ENCODE results near the gene GRM3.

GRM3 gene

DNA sequence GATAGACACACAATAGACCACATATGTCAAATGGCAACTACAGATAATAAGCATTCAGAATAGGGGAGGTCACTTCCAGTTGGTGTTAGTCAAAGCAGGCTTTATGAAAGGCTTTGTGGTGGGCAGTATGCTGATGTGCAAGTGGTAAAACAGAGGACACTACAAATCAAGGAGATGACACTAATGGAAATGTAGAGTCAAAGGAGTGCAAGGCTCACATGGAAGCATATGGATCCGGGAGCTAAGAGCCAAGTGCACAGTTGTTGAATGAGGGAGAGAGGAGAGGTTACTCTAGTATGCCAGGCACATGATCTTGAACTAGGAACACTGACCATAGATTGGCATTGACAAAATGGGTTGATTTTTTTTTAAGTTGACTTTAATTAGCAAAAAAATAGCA lies 62.7 kb downstream of the GRM3 start:
- no peak for DNase-seq

DNA sequence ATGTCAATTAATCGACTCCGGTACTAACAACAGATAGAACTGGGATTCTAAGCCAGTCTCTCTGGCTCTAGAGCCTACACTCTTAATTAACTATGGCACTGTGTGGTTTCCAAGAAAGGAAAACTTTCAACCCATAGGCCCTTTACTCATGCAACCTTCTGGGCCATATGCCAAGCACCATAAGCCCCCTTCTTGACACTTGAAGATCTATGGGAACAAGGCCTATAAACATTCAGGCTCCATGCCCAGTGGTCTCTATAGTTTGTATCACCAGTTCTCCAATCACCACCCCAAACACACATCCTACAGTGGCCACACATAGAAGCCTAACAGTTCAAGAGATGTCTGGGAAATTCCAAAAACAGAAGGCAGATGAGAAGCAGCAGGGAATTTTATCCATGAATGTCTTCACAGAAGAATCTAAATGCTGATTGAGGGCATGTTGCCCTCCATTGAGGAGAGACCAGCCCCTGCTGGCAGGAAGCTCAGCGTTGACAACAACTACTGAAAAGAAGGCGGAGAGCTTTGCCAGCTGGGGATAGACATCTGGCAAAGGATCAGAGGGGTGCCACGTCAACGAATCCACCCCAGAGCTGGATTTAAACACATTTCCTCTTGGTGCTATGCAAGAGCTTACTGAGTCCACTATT lies 64.4 kb downstream of the GRM3 start:
- no peak for DNase-seq

DNA sequence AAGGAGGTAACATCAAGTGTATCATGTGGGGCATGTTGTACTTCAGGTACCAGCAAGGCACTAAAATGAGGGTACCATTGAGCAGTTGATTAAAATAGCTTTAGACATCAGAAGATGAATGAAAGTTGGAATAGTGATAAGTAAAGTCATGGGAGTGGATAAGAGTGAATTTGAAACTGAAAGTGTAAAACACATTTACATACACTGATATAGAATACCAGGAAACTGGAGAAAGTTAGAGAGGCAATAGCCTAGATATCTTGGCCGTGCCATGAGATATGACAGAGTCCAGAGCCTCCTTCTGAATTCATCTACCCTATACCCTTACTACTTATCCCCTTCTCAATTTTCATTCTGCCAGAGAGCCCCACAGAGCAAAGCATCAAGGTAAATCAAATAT lies 76.6 kb downstream of the GRM3 start:
- DNase-seq, result no peak

DNA sequence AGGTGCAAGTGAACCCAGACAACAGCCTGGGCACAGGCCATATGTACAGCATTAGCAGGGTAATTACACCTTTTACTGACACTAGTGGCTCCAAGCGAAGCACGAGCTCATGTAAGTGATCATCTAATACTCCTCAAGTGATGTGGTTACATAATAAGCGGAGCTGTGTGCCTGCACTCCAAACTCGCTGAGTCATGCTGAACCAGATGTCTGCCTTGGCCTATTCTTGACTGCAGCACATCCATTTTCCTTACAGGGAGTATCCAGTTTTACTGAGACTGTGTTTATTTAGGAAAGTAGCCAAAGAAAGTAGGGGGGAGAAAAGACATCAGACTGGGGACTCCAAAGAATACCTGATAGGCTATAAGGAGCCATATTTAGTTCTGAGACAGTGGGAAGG lies 90.1 kb downstream of the GRM3 start:
- no peak for DNase-seq

DNA sequence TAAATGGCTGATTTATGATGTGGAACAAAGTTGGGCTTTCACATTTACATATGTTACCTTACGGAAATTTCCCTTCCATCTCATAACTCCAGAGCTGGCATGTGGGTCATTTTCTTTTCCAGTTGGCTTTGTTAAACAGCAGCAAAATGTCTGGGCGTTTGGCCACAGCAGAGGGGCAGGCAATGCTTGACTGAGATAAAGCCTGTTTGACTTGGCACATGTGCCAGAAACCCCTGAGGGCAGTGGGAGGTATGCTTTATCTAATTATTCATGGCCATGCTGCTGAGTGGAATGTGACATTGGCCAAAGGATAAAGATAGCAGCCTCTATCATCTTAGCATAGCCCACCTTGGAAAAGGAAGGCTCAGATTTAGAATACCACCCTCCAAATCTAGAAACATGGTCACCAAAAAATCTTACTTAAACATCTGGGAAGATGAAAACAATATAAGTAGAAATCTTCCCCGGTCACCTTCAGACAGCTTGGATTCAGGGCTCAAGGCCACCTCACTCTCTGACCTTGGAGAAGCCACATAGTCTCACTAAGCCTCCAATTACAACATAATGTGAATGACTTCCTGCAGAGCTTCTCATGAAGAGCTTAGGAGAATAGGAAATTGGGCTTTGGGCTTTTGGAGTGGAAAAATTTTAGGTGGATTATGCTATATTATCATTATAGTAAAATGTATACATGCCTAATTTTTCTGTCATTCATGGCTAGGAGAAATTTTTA lies 101.5 kb downstream of the GRM3 start:
- no peak for DNase-seq

DNA sequence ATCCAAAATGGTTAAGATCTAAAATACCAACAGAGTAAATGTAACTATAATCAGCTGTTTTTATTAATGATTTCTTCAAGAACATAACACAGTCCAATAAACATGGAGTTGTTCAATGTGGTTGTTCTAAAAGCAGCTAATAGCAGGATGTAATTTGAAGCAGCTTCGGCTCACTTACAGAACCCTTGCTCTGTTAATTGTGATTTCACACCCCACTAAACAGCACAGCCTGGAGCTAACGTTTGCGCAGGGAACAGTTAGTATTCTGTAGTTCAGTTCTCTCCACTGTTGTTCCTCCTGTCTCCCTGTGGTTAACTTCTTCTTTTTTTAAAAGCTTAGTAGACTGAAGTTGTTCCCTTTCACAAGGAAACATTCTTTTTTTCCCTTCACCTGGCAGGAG lies 104.0 kb downstream of the GRM3 start:
- no peak for DNase-seq

DNA sequence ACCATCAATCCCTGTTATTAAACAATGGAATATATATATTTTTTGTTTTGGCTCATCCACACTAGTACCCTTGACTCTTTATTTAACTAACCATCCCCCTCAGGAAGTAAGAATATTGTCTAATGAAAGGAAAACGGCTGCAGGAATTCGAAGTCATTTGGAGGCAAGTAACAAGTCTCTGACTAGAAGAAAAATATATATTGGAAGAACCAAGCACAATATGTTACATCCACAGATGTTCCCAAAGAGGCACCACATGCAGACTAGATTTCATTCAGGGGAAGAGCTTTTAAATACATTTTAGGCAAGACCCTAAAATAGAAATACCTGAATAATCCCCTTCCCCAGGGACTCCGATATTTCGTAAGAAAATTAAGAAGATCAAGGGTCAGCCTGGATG lies 104.5 kb downstream of the GRM3 start:
- no peak for DNase-seq

DNA sequence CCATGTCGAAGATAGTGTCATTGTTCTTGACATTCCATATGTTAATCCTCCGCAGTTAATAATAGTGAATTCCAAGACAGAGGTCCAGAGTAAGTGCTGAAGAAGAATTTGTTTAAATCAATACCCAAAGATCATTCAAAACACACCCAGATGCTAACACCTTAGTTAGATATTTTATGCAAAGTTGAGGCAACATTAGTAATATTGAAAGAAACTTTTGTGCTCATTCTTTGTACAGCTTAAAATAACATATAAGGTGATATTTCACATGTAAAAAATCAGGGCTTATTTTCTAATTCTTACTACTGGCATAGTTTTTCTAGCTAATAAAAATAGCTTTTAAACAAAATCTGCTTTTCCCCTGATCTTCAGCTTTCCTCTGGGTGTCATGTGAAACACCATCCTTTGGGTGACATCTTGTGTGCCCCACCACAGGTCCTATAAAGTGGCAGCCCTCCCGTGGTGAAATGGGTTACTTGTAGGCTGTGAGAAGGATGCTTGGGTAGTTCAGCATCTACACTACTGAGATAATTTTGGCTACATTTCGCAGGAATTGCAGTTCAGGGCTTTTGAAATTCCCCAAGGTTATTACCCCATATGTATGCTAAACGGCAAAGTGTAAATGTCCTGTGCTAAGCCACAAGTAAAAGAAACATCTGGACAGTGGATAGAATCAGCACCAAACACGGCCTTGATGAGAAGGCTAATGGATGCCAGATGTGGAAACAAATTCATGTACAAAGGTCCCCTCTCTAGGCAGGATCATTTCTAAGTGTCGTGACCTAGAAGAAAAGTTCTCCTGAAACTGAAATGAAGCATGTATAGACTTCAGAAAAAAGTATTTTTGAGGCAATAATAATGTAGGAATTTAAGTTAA lies 105.4 kb downstream of the GRM3 start:
- DNase-seq, result no peak

DNA sequence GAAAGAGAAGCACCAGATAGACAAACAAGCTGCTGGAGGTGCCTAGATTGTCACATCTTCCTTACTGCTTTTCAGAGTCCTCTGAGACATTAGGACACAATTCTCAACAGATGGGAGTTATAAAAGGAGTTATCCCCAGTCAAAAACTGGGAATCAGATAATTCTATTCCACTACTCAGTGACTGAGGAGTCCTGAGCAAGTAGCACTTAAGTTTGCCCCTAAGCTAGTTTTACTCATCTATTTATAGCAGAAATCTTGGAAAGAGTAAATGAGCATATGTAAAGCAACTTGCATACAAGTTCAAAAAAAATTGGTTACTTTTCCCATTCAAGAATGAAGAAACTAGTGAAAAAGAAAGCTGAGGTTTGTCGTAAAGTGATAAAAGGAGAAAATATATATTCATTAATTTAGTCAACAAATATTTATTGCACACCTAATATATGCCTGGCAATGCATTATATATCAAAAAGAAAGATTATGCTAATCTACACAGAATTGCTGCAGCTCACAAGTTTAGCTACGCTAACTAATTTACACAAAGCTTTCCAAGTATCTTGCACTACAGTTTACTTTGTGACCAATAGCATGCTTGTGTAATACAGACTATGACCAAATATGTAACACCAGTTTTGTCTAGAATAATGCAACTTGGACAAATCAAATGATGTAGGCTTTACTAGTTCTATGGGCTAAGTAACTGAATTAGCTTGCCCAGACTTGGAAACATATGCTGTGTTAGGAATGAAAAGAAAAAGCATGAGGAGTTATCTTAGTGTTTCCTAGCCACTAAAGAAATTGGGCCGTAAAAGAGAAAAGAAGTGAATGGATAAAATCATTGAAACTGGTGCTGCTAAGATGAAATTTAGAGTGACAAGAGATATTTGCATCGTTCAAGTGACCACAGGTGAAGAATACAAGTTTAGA lies 106.3 kb downstream of the GRM3 start:
- no peak for DNase-seq

DNA sequence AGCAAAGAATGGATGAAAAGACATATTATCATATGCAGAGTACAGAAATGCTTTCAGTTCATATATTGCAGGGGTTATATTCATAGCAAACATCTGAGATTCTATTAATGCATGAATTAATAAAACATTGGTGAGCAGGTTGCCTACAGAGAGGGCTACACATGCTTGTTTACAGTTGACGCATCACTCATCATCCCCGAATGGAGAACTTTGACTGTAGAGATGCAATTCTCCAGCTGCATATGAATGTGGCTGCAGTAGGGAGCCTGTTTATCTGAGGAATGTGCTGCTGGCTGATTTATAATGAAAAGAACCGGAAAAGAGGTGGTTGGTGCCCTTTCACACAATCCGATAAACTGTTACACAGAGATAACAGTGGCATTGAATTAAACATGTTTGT lies 116.5 kb downstream of the GRM3 start:
- no peak for DNase-seq

DNA sequence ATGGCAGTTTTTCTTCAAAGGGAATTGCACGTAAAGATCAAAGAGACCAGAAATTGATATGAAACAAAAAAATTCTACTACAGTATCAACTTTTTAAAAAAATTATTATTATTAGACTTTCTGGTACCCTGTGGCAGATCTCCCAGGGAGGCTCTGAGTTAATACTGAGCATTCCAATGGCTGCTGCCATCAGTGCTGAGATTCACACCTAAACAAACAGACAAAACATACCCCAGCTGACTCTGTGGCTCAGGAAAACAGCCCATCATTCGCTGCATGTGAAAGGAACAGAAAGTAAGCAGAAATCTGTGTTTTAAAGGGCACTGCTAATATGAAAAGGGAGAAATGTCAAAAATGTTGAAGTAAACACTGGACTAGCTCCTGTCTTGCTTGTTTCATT lies 118.4 kb downstream of the GRM3 start:
- DNase-seq, result no peak

DNA sequence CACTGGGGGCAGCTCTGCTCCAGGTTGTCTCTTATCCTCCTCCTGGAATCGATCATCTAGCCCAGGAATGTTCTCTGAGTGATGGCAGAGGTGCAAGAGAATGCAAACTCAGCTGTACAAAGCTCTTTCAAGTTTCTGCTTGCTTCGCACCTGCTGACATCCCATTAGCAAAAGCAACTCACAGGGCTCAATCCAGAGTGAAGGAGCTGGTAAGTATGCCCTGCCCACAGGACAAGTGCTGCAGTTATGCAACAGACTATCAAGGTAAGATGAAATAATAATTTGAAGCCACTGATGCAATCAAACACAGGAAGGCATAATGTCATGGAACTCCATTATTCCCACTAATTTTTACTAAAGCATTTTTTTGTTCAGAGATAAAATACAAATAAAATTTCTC lies 122.2 kb downstream of the GRM3 start:
- DNase-seq, result no peak

DNA sequence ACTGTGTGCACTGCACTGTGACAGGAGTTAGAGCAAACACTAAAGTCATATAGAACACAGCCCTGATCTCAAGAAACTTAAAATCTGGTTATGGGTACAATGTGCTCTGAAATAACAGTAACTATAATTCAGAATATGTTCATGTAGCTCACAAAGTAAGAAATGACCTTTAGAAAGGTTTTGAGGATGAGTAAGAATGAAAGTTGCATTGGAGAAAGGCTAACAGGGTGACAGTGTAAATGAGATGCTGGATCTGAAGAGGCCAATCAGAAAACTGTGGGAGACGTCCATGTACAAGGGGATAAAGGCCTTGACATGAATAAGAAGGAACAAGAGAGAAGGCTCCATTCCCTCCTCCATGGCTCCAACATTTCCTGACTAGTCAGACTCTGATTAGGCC lies 124.7 kb downstream of the GRM3 start:
- DNase-seq, result no peak

DNA sequence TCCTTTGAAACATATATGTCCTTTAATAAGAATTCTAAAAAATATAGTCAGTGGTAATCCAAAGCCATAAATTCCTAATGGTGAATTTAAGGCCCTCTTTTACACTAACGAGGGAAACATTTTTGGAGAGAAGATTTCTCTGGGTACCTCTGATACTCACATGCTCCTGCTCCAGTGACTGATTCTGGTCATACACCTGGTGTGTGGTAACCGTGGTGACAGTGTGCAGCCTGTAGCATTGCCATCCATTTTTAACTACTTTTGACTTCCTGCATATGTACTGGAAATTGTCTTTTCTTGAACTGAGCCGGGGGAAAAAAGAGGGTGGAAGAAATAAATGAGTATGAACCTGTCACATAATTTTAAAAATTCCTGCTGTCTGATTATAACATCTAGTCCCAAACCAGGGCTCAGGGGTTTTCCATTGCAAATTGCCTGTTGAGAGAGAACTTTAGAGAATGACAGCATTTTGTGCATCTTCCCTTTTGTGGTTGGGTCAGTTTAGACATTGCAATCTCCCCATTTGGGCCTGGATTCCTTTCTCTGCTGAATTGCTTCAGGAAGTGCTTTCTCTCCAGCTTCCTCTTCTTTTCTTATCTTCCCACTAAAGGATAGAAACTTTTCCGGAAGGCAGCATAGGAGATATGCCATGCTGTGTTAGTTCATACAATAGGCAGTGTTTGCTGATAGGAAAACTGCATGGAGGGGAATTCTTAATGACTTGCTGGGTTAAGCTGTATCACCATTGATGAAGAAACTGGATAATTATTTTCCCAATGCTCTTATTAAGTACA lies 125.5 kb downstream of the GRM3 start:
- no peak for DNase-seq

DNA sequence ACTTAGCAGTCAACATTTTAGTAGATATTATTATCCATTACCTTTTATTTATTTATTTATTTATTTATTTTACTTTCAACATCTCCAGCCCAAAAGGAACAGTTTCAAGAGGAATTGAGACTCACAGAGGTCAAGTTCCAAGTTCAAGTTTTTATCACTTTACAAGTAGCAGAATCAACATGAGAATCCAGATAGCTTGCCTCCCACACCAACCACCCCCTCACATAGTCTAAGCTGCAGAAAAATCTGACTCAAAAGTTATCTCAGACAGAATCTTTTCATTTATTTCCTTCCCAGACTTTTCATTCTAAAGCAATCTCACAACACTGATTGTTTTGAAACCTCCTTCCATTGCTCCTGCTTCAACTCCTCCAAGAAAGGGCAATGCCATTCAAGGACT lies 129.6 kb downstream of the GRM3 start:
- no peak for DNase-seq

DNA sequence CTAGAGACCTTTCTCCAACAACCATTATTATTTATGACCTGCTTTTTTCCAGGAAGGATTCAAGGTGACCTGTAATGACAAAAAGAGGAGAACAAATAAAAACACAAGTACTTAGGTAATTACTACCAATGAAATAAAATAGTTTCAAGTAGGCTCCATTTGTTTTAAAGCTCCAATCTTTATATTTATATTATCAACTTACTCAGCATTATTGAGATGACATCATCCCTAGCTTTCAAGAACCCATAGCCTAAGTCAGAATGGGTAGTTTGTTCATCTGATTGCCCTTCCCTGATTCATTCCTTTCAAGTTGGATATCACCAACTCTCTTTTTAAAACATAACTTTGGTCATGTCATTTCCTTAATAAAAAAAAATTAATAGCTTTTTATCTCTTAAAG lies 131.5 kb downstream of the GRM3 start:
- DNase-seq, result no peak

DNA sequence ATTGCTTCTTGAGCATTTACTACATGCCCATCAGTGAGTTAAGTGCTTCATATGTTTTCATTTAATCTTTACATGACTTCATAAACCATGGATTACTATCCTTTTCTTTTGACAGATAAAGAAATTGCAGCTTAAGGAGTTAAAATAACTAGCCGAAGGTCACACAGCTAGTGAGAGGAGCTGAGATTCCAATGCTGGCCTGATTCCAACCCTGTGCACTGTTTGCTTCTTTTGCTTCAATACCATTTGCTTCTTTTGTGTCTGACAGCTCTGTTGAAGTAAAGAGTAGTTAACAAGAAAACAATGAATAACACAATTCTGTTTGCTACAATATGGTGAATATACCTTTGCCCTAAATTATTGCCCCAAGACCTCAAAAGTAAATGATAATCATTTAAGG lies 132.4 kb downstream of the GRM3 start:
- DNase-seq, result no peak

DNA sequence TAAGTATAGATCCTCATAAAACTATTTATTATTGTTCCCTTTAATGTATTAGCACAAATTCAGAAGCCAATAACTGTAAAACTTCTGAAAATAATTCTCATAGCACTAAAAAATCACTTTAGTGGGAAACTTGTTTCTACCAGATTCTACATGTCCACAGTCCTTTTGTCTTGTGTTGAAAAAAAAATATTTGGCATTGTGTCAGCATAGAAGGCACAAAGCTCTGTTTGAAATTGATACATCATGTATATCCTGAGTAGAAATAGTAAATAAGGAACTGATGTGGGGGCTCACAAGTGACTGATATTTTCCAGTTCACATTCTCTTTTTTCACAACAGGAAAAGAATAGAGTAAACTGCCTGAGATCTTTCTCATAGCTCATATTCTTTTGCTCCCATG lies 134.6 kb downstream of the GRM3 start:
- no peak for DNase-seq

DNA sequence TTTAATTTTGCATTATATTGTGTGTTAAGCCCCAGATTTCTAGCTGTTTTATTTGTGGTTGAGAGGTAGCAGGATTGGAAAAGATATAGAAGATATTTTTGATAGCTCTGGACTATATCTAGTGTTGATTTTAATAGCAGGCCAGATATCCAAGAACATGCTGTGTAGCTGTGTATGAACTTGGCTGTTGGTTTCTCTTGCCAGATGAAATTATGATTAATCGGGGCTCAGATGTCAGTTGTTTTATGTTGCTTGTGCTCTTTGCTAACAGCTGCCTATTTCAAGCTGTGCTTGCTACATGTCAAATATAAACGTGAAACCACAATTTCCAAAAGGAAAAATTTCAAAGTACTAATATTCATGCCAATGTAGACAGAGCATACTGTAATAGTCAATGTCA lies 141.1 kb downstream of the GRM3 start:
- no peak for DNase-seq

DNA sequence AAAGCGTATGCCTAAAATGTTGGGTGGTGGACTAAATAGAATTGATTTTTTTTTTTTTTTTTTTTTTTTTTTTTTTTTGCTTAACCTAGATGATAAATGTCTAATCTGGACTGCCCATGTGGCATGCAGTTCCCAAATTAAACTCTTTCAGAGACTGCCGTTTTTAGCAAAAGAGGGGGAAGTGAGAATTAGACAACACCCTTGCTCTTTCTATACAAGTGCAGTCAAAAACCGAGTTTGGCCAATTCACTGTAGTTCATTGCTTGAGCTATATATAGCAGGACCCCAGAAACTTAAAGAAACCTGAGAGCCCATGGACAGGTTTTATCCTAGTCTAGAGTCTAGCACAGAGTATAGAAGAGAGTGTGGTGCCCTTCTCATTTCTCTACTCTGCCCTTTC lies 141.9 kb downstream of the GRM3 start:
- no peak for DNase-seq

DNA sequence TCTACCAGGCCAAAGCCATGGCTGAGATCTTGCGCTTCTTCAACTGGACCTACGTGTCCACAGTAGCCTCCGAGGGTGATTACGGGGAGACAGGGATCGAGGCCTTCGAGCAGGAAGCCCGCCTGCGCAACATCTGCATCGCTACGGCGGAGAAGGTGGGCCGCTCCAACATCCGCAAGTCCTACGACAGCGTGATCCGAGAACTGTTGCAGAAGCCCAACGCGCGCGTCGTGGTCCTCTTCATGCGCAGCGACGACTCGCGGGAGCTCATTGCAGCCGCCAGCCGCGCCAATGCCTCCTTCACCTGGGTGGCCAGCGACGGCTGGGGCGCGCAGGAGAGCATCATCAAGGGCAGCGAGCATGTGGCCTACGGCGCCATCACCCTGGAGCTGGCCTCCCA lies 142.7 kb downstream of the GRM3 start:
- no peak for DNase-seq

DNA sequence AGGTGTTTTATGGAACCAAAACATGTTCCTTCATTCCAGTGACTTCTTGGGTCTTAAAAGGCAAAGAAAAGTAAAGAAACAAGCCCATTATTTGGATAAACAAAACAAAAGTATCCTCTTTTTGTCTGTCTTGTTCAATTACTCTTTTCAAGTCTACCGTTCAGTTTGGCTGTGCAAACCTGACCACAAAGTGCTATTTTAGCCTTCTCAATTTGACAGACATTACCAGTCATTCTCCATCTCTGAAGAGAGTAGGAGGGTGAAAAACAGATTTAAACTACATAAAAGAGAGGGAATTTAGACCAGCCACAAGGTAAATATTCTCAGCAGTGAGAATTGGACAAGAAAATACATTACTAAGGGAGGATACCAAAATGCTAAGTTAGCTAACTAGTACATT lies 145.2 kb downstream of the GRM3 start:
- DNase-seq, result no peak

Data from CD4-positive, alpha-beta T cell treated with Interleukin-6 for 4 hours (primary cell).